BLaER1 treated with 17β-estradiol and CSF1 and Interleukin-3, amounts not matched to agents 10 nM and 100 nM (cell line): ENCODE results near the gene CYB5R3.
"Not testable (repeated sequence)": the region's sequence is repeated elsewhere in the genome, so short reads cannot be mapped to it uniquely, and the experiment has no call there.

Experiments
- H3K27ac ChIP-seq, 11 experiments: shearing (Covaris generic); formaldehyde crosslinking; 2 replicates each; pipeline ENCODE4 v1.8.1; 2022
- H3K27me3 ChIP-seq, 11 experiments: shearing (Covaris generic); formaldehyde crosslinking; 2 replicates each; pipeline ENCODE4 v1.8.1; 2022
- H3K36me3 ChIP-seq, 11 experiments: shearing (Covaris generic); formaldehyde crosslinking; 2 replicates each; pipeline ENCODE4 v1.8.1; 2022
- H3K4me1 ChIP-seq, 10 experiments: shearing (Covaris generic); formaldehyde crosslinking; 2 replicates each; pipeline ENCODE4 v1.8.1; 2022
- H3K4me2 ChIP-seq, 11 experiments: shearing (Covaris generic); formaldehyde crosslinking; 2 replicates each; pipeline ENCODE4 v1.8.1; 2022
- H3K4me3 ChIP-seq, 10 experiments: shearing (Covaris generic); formaldehyde crosslinking; 2 replicates each; pipeline ENCODE4 v1.8.1; 2022
- H3K9ac ChIP-seq, 11 experiments: shearing (Covaris generic); formaldehyde crosslinking; 2 replicates each; pipeline ENCODE4 v1.8.1; 2022
- H3K9me3 ChIP-seq, 11 experiments: shearing (Covaris generic); formaldehyde crosslinking; replicated peaks in 1 of 11; 2 replicates each; pipeline ENCODE4 v1.8.1; 2022
- H4K20me1 ChIP-seq, 11 experiments: shearing (Covaris generic); formaldehyde crosslinking; 2 replicates each; pipeline ENCODE4 v1.8.1; 2022
- Cebpa-rat ChIP-seq, 11 experiments: shearing (Covaris generic); IDR thresholded peaks; 2 replicates each; pipeline ENCODE4 v1.8.1; 2022

Gene CYB5R3

DNA sequence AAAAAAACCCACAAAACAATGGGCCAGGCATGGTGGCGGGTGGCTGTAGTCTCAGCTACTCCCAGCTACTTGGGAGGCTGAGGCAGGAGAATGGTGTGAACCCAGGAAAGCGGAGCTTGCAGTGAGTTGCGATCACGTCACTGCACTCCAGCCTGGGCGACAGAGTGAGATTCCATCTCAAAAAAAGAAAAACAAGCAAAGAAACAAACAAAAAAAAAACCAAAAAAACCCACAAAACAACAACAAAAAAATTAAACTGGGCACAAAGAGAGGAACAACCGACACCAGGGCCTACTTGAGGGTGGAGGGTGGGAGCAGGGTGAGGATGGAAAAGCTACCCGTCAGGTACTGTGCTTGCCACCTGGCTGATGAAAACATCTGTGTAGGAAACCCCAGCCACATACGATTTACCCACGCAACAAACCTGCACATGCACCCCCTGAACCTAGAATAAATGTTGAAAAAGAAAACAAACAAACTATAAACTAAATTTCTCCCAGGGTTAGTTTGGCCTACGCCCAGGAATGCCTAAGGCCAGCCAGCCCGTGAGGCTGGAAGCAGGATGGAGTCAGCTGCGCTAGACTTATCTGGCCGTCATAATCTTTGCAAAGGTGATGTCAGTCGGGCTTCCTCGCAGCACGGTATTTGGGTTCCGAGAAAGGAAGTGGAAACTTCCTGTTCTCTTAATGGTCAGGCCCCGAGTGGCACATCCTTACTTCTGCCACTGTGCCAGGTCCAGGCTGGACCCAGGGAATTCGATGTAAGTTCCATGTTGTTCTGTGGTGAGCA is 21.9 kb upstream of the CYB5R3 start:
- H3K4me3 ChIP-seq, result no peak overlapping the region
- no peak for TF ChIP-seq Cebpa-rat (IDR thresholded peaks at IDR 0.05)
- H4K20me1 ChIP-seq, result no peaks in the 10 kb centered on the region
- H3K9me3 ChIP-seq, result peaks cover 0 to 22% (median 7%) of the 10 kb centered on the region in 11 experiments; a peak in 12 of 22 replicates
- H3K27me3 ChIP-seq, result no peaks in the 10 kb centered on the region
- H3K4me2 ChIP-seq, result peak overlapping the region; percentile 10 to 70 (median 51); a peak in 21 of 22 replicates
- no peaks in the 10 kb centered on the region for H3K36me3 ChIP-seq
- H3K27ac ChIP-seq, result no peak overlapping the region
- H3K9ac ChIP-seq, result no peak overlapping the region
- peaks cover 10 to 21% (median 17%) of the 10 kb centered on the region in 10 experiments for H3K4me1 ChIP-seq

GRCh38 chr22:42670046-42670445 is 20.9 kb upstream of the CYB5R3 start:
- Histone ChIP-seq H3K4me1 (peaks cover 10 to 31% (median 25%) of the 10 kb centered on the region in 10 experiments), H4K20me1 (no peaks in the 10 kb centered on the region), H3K9me3 (peaks cover 0 to 22% (median 7%) of the 10 kb centered on the region in 11 experiments; a peak in 12 of 22 replicates), H3K36me3 (no peaks in the 10 kb centered on the region), H3K9ac (no peak overlapping the region), H3K4me3 (no peak overlapping the region), H3K27ac (no peak overlapping the region), H3K27me3 (no peaks in the 10 kb centered on the region), H3K4me2 (peak overlapping the region in 1 of 11 experiments; percentile 59; a peak in 1 of 22 replicates)
- no peak for TF ChIP-seq Cebpa-rat (IDR thresholded peaks at IDR 0.05)

GRCh38 chr22:42666393-42666792 is 17.2 kb upstream of the CYB5R3 start:
- H3K36me3 ChIP-seq, H3K27ac ChIP-seq, H4K20me1 ChIP-seq, H3K4me3 ChIP-seq, H3K9ac ChIP-seq, H3K4me2 ChIP-seq: not testable (repeated sequence)
- peaks cover 10 to 17% (median 13%) of the 10 kb centered on the region in 11 experiments for H3K27me3 ChIP-seq
- peaks cover 7 to 36% (median 32%) of the 10 kb centered on the region in 10 experiments for H3K4me1 ChIP-seq
- H3K9me3 ChIP-seq, result peaks cover 0 to 18% (median 7%) of the 10 kb centered on the region in 11 experiments; a peak in 12 of 22 replicates

DNA sequence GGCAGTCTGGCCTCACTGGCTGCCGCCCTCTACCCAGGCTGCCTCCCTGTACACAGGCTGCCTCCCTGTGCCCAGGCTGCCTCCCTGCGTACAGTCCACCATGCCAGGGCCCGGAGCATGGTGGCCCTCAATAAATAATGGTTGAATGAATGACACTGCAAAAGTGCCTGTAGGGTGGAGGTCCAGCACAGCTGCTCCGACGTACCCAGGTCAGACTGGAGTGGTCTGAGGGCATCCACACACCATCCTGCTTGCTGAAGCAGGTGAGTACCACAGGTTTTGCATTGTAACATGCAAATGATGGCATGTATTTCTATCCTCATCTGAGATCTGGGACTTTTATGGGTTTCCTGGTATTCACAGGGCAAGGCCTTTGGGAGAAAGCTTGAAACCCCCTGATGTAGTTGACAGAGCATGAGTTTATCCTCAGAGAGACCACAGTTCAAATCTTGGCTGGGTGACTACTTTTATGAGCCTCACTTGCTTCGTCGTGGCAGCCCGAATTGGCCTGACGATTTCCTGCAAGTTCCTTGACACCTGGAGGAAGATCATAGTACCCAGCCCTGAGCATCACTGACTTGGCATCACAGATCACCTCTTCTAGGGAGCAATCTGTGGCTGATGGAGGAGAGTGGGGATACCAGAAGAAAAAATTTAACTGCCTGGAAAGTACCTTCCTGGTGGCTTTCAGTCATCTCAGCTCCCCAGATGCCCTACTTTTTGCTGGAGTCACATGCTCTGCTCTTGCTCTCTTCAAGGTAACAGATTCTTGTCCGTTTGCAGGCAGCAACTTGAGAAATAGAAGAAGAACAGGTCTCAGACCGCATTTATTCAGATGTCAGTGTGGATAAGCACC is 16.0 kb upstream of the CYB5R3 start:
- no peak overlapping the region for H3K4me3 ChIP-seq
- peak overlapping the region in 6 of 11 experiments; percentile 7 to 60 (median 41); a peak in 11 of 22 replicates for H3K4me2 ChIP-seq
- peaks cover 10 to 17% (median 13%) of the 10 kb centered on the region in 11 experiments for H3K27me3 ChIP-seq
- H3K36me3 ChIP-seq, result no peaks in the 10 kb centered on the region
- peaks cover 0 to 34% (median 27%) of the 10 kb centered on the region in 10 experiments; a peak in 15 of 20 replicates for H3K4me1 ChIP-seq
- H3K9me3 ChIP-seq, result peaks cover 0 to 10% (median 5%) of the 10 kb centered on the region in 11 experiments; a peak in 11 of 22 replicates
- no peaks in the 10 kb centered on the region for H4K20me1 ChIP-seq
- no peak overlapping the region for H3K27ac ChIP-seq
- TF ChIP-seq Cebpa-rat (IDR thresholded peaks at IDR 0.05), result no peak
- peak overlapping the region in 1 of 11 experiments; percentile 19; a peak in 1 of 22 replicates for H3K9ac ChIP-seq

DNA sequence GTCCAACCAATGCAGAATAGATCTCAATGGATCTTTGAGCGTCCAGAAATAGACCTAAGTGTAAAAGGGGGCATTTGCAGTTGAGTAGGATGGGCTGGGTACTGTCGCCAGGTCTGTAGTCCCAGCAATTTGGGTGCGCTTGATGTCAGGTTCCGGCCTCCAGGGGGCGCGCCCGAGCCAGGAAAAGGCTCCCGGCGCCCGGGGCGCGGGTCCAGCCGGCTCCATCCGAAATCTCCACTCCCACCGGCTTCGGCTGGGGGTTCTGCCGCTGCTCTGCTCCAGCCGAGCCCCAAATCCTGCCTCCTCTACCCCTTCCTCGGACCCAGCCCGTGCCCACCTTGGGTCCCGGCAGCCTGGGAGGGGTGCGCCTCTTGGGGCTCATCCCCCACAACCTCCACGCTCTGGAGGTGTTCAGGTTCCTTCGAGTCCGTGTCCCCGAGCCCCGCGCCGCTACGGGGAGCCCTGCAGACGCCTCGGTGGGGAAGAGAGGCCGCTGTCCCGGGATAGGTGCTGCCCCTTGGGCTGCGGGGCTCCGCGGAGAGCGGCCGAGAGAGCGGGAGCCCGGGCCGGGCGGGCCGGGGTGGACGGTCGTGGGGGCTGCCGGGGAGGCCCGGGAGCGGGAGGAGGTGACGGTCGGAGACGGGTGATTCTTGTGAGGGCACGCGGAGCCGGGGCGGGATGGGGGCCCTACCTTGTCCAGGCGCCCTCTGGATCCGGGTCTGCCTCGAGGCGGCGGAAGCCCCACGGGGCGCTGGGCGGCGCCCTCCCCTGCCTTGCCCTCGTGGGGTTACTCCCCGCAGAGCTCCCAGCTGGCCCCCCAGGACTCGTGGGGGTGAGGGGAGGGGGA is 13.0 kb upstream of the CYB5R3 start:
- no peak for TF ChIP-seq Cebpa-rat (IDR thresholded peaks at IDR 0.05)

DNA sequence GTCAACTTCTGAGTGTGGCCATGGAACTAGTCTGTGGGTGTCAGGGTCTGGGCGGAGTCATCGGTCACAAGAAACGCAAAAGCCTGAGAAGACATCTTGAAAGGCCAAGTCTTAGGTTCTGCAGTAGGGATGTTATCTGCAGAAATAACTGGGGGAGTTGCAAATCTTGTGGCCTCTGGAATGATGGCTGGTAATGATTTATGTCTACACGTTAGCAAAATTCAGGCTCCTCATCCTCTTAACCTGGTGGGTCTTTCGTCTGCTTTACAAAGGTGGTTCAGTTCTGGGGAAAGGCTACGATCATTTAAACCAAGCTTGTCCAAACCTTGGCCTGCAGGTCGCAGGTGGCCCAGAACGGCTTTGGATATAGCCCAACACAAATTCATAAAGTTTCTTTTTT is 7.4 kb upstream of the CYB5R3 start:
- H3K9me3 ChIP-seq, result no peaks in the 10 kb centered on the region
- no peaks in the 10 kb centered on the region for H4K20me1 ChIP-seq
- peaks cover 26 to 71% (median 62%) of the 10 kb centered on the region in 10 experiments for H3K4me1 ChIP-seq
- H3K9ac ChIP-seq, result no peak overlapping the region
- H3K27ac ChIP-seq, result peak overlapping the region in 8 of 11 experiments; percentile 9 to 75 (median 43); a peak in 9 of 22 replicates
- peak overlapping the region in 9 of 11 experiments; percentile 9 to 92 (median 74); a peak in 14 of 22 replicates for H3K4me2 ChIP-seq
- no peaks in the 10 kb centered on the region for H3K36me3 ChIP-seq
- TF ChIP-seq Cebpa-rat (IDR thresholded peaks at IDR 0.05), result no peak
- H3K27me3 ChIP-seq, result no peaks in the 10 kb centered on the region
- H3K4me3 ChIP-seq, result no peak overlapping the region

More for the DNA sequence above, 13.0 kb upstream of the CYB5R3 start:
- Histone ChIP-seq H3K9me3 (no peaks in the 10 kb centered on the region), H3K4me3 (peak overlapping the region; percentile 53 to 75 (median 62)), H3K36me3 (no peaks in the 10 kb centered on the region), H3K27me3 (peaks cover 10 to 17% (median 13%) of the 10 kb centered on the region in 11 experiments), H3K27ac (peak overlapping the region in 8 of 11 experiments; percentile 9 to 61 (median 38); a peak in 13 of 22 replicates), H3K4me2 (peak overlapping the region; percentile 87 to 99 (median 97)), H3K9ac (peak overlapping the region; percentile 58 to 80 (median 68); a peak in 21 of 22 replicates), H3K4me1 (peaks cover 10 to 62% (median 57%) of the 10 kb centered on the region in 10 experiments), H4K20me1 (no peaks in the 10 kb centered on the region)

GRCh38 chr22:42655693-42656092 is 6.5 kb upstream of the CYB5R3 start:
- no peak for TF ChIP-seq Cebpa-rat (IDR thresholded peaks at IDR 0.05)
- H3K4me3 ChIP-seq, result no peak overlapping the region
- no peaks in the 10 kb centered on the region for H4K20me1 ChIP-seq
- no peaks in the 10 kb centered on the region for H3K9me3 ChIP-seq
- H3K27ac ChIP-seq, result peak overlapping the region in 8 of 11 experiments; percentile 31 to 75 (median 48); a peak in 14 of 22 replicates
- no peaks in the 10 kb centered on the region for H3K36me3 ChIP-seq
- H3K4me1 ChIP-seq, result peaks cover 26 to 71% (median 59%) of the 10 kb centered on the region in 10 experiments
- H3K9ac ChIP-seq, result peak overlapping the region in 7 of 11 experiments; percentile 10 to 29 (median 25); a peak in 8 of 22 replicates
- H3K27me3 ChIP-seq, result no peaks in the 10 kb centered on the region
- peak overlapping the region; percentile 12 to 92 (median 66); a peak in 21 of 22 replicates for H3K4me2 ChIP-seq
